GM18861 (cell line): ENCODE results near the gene ZNF324.
"Not testable (repeated sequence)": the region's sequence is repeated elsewhere in the genome, so short reads cannot be mapped to it uniquely, and the experiment has no call there.

Experiments
- ATAC-seq: cut with Tn5 transposase; IDR thresholded peaks from one replicate; pipeline ENCODE4 v1.9.1; 2021; ENCODE audit not compliant: unreplicated experiment

Gene ZNF324

GRCh38 chr19:58498316-58499020, 31.6 kb downstream of the ZNF324 start:
- ATAC-seq, result no peak

DNA sequence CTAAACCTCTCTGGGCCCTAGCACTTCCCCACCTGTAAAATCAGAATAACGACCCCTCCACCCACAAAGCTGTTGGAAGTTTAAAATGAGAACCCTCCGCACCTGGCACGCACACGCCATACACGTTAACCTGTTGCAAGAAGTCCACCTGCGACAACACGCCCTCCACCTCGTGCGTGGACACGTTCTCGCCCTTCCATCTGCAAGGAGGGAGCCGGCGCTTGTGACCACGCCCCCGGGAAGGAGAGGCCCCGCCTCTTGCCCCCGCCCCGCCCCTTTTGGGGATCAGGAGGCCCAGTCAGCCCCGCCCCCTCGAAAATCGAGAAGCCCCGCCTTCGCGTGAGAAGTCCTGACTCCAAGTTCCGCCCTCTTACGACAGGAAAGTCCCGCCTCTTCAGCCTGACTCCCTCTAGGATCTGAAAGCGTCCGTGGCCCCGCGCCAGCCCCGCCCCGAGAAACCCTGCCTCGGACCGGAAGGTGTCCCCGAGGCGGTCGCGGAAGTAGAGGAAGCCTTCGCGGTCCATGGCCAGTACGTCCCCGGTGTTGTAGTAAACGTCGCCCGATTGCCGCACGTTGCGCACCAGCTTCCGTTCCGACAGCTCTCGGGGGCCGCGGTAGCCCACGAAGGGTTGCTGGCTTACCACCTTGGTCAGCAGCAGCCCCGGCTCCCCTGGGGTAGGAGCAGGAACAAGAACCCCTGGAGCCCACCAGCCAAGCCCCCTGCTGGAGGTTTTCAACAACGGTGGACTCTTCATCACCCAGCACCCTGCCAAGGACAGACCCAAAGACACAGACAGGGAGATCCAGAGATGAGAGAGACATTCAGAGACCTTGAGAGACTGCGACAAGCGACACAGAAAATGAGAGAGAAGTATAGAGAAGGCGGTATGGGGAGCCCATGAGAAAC, 32.4 kb downstream of the ZNF324 start:
- ATAC-seq, result peak; percentile 78

- no peak for ATAC-seq
Measured at GRCh38 chr19:58500242-58500641, 33.4 kb downstream of the ZNF324 start.

DNA sequence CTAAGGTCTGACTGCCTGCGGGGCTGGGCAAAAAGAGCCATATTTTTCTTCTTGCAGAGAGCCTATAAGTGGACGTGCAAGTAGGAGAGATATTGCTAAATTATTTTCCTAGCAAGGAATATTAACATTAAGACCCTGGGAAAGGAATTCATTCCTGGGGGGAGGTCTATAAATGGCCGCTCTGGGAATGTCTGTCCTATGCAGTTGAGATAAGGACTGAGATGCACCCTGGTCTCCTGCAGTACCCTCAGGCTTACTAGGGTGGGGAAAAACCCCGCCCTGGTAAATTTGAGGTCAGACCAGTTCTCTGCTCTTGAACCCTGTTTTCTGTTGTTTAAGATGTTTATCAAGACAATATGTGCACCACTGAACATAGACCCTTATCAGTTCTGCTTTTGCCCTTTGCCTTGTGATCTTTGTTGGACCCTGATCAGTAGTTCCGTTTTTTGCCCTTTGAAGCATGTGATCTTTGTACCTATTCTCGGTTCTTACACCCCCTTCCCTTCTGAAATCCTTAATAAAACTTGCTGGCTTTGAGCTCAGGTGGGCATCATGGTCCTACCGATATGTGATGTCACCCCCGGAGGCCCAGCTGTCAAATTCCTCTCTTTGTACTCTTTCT, 40.8 kb downstream of the ZNF324 start:
- ATAC-seq, result not testable (repeated sequence)

- ATAC-seq, result no peak
Measured at GRCh38 chr19:58509731-58510083, 42.8 kb downstream of the ZNF324 start.

DNA sequence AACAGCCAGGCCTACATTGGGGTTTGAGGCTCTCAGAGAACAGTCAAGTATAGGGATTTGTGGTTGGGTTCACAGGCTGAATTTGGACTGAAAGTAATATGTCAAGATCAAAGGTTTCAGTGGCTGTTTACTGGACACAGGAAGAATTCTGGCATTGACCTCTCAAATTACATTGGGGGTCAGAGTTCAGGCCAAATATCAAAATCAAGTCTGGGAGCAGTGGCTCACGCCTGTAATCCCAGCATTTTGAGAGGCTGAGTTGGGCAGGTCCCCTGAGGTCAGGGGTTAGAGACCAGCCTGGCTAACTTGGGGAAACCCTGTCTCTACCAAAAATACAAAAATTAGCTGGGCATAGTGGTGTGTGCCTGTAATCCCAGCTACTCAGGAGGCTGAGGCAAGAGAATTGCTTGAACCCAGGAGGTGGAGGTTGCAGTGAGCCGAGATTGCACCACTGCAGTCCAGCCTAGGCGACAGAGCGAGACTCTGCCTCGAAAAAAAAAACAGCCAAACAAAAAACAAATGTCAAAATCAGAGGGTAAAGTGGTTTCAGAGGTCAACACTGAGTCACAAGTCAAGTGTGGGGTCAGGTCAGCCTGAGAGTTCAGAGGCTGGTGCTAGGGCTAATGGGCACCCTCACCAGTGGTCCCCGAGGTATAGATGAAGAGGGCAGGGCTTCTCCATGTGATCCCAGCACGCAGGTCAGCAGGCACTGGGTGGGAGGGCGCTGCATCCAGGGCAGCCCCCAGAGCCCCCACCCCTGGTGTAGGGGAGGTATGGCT, 43.4 kb downstream of the ZNF324 start:
- ATAC-seq, result no peak

- no peak for ATAC-seq
Measured at GRCh38 chr19:58511353-58512208, 44.7 kb downstream of the ZNF324 start, which contains the start of gene SLC27A5. SLC27A5 (minus strand) TSS chr19:58511992; CDS start chr19:58511955, 37 bp downstream.

GRCh38 chr19:58513213-58513693, 46.4 kb downstream of the ZNF324 start:
- ATAC-seq, result no peak

DNA sequence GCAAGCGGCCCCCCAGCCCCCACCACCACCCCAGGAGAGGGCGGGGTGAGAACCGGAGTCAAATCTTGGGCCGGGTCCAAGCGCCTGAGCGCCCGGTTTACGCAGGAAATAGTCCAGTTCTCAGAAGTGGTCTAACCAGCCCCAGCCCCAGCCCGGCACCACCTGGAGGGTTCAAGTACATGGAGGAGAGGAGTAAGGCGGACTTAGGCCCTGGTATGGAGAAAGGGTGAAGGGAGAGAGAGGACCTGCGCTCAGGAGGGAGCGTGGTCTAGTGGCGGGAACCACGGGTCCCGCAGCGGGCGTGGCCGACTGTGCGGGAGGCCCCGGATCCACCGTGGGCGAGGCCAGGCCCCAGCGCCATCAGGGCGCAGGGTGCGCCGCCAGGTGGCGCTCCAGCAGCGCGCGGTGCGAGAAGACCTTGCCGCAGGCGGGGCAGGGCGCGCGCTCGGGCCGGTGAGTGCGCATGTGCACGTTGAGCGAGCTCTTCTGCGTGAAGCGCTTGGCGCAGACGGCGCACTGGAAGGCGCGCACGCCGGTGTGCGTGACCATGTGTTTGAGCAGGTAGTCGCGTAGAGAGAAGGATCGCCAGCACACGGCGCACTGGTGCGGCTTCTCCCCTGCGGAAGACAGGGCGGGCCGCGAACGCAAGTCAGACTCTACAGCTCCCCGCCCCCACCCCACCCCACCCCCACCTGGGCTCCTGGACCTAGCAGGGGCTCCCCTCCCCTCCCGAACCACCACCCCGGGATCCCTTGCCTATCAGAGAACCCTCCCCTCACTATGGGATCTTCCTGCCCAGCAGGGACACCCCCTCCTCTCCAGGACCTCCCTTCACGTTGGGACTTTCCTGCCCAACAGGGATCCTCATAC, 47.0 kb downstream of the ZNF324 start:
- ATAC-seq, result peak; percentile 58

- ATAC-seq, result no peak
Measured at GRCh38 chr19:58514564-58515022, 47.7 kb downstream of the ZNF324 start.

DNA sequence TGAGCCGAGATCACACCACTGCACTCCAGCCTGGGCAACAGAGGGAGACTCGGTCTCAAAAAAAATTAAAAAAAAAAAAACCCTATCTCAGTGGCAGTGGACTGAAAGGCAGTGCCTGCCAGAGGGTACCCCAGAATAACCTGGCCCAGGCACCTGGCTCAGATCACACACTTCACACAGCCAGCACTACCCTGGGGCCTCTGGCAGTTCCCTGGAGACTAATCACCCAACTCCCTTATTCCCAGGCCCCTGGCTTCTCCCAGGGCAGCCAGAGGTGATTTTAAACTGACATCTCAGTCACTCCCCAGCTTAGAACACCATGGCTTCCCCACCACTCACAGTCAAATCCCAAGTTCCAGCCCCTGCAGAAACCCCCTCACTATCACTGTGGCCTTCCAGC, 48.4 kb downstream of the ZNF324 start:
- no peak for ATAC-seq

DNA sequence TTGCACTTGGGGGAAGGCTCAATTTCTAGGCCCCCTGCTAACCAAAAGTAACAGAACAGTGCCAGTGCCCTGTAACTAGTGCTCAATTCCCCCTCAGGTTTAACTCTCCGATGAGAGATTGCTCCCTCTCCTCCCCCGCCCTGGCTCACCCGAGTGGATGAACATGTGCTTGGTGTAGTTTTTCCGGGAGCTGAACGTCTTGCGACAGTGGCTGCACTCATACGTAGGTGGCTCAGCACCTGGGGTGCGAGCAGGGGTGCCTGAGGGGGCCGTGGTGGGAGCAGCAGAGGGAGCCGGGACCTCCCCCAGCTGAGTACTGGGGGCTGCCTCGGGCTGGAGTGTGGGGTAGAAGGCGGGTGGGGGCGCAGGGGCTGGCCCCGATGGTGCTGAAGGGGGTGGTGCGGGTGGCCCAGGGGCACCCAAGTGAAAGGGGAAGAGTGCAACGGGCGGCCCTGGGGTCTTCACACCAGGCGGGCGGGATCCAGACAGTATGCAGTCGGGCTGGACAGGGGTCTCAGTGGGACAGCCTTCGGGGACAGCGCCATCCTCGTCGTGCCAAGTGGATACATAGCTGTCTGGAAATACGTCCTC, 49.5 kb downstream of the ZNF324 start:
- ATAC-seq, result no peak

- ATAC-seq, result no peak
Measured at GRCh38 chr19:58516964-58517833, 50.3 kb downstream of the ZNF324 start.

DNA sequence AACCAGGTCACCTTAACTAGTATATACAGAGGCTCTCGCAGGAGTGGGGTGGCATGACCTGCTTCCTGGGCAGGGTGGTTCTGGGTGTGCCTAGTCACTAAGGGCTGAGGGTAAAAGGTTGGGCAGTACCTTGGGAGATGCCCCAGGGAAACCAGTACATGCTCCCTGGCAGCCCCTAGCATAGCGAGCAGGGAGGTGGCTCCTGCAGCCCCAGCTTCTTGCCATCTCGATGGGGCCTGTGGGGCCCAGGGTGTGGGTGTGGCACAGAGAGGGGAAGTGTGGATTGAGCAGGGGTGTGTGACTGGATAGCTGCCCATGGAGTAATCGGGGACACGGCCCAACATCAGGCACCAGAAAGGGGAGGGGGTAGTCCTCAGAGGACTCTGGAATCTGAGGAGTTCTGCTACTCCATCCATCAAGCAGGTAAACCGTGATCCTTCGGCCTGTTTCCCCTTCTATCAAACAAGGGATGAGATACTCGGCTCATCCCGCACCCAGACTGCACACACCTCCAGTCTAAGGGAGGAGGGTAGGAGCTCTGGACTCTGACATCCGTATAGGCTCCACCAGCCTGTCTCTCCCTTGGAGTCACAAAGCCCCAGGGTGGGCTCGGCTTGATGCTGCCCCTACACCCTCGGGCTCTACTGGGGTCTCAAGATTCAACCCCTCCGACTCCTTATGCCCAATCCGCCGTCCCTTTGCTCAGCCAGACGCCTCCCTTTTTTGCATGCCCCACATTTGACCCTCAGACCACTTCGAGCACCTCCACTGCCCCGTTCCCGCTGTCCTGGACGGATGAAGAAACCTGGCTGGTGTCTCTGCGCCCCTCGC, 51.6 kb downstream of the ZNF324 start:
- ATAC-seq, result no peak

DNA sequence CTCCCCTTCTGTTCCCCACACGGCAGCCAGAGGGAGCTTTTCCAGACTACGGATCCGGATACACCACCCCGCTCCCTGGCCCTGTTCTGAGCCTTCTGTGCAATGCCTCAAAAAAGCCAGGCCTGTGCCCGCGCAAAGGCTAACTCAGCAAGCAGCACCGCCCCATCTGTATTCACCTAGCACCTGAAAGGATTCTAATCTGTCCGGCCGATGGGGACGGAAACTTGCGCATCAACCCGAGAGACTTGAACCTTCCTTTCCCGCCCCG, 52.1 kb downstream of the ZNF324 start:
- peak; percentile 13 for ATAC-seq

- ATAC-seq, result peak; percentile 78
Measured at GRCh38 chr19:58519355-58520256, 52.7 kb downstream of the ZNF324 start, which contains the start of gene ZBTB45. ZBTB45 (minus strand) TSS chr19:58519810; CDS start chr19:58517673, 2,137 bp downstream.
